GM18858 (cell line): ENCODE data around the gene FBXW12.

ENCODE experiments used
- ATAC-seq: cut with Tn5 transposase; IDR thresholded peaks from one replicate; pipeline ENCODE4 v1.9.1; 2021; ENCODE audit not compliant: unreplicated experiment

Gene FBXW12

DNA sequence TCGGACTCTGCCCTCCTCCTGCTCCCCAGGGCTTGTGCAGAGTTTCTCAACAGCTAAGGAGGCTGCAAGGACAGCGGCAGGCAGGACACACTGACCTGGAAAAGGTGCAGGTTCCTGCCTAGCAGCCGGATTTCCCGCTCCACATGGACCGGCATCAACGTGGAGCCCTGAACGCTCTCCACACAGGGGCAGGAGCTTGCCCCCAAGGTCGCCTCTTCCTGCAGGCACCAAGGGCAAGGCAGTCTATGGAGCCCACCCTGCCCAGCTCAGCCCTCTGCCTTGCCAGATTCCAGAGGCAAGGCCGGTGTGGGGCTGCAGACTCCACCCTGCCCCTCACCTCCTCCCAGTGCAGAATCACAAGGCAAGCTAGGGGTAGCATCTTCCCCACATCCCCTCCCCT lies 47.1 kb downstream of the FBXW12 start:
- ATAC-seq, result no peak

GRCh38 chr3:48419597-48419996 lies 47.6 kb downstream of the FBXW12 start:
- no peak for ATAC-seq

DNA sequence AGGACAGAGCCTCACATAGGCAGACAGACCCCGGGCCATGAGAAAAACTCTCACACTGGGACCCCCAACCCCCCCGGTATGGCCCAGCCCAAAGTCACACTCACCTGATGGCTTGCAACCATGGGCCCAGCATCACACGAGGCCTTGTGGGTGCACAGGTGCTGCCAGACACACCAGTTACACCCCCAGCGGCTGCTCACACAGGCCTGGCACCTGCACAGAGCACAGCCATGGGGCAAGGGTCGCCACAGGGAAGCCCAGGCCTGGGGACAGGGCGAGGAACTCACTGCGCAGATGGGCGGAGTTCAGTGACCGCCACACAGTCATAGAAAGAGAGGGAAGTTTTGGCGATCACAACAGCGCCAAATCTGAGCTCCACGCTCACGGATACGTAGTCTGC lies 48.5 kb downstream of the FBXW12 start:
- no peak for ATAC-seq

- ATAC-seq, result no peak
Measured at GRCh38 chr3:48422272-48422671, 50.3 kb downstream of the FBXW12 start.

GRCh38 chr3:48422681-48423080 lies 50.7 kb downstream of the FBXW12 start:
- ATAC-seq, result no peak

GRCh38 chr3:48423241-48423882 lies 51.3 kb downstream of the FBXW12 start:
- no peak for ATAC-seq

- ATAC-seq, result no peak
Measured at GRCh38 chr3:48423883-48424695, 52.1 kb downstream of the FBXW12 start.

- ATAC-seq, result no peak
Measured at GRCh38 chr3:48425281-48425812, 53.3 kb downstream of the FBXW12 start.

DNA sequence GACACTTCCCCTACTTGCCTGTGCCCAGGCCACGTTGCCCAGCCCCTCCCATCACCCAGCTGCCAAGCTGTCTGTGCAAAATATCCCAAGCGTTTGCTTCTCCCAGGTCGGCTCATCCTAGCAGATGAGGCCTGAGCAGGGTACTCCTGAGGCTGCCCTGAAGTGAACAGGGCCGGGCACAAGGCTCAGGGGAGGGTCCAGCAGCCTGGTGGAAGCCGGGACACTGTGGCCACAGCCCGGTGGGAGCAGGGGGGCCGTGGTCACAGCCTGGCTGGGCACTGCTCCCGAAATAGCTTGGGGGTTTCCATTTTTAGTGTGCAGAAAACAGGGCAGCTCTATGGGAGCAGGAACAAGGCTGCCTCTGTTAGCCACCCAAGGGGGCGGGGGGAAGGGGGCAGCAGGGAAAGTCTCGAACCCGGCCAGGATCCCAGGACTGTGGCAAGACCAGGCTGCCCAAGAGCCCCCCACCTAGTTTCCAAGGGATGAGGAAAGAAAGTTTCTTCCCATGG lies 54.4 kb downstream of the FBXW12 start:
- no peak for ATAC-seq

DNA sequence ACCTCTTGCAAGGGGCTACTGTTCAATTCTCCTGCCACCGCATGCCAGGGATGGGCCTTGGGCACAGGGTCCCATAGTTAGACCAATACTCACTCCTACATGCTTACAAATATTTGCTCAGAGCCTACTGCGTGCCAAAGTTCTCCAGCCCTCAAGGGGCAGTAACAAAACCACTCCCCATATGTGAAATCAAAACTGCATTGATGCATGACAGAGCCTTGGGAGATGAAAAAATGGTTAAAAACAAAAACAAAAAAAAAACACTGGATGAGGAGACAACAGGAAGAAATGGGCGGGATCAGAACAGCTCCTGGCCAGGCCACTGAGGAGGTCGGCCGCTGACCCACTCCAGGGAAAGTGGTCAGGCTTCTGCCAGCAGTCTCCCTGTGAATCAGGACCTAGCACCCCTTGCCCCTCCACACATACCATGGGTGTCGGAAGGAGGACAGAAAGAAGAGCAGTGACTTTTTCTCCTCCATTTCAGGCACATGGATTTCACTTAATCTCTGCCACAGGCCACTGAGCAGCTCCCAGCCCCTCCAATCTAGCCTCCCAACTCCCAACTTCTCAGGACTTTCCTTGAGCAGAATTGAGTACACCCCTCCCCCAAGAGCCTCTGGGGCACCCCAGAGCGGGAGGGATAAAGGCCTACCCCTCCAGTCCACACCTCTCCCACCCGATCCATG lies 55.1 kb downstream of the FBXW12 start:
- ATAC-seq, result no peak

DNA sequence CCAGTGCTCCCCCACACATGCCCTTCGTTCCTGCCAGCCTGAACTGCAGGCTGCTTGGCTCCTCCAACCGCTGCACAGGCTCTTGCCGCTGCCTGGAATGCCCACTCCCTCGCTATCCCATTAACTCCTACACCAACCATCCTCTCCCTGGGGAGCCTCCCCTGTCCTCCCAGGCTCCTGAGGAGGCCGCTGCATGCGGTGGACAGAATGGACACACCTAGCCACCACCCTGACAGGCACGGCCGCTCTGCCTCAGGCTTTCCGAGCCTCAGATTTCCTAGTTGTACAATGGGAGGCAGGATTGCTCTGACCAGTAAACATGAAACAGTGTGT lies 55.6 kb downstream of the FBXW12 start:
- no peak for ATAC-seq

DNA sequence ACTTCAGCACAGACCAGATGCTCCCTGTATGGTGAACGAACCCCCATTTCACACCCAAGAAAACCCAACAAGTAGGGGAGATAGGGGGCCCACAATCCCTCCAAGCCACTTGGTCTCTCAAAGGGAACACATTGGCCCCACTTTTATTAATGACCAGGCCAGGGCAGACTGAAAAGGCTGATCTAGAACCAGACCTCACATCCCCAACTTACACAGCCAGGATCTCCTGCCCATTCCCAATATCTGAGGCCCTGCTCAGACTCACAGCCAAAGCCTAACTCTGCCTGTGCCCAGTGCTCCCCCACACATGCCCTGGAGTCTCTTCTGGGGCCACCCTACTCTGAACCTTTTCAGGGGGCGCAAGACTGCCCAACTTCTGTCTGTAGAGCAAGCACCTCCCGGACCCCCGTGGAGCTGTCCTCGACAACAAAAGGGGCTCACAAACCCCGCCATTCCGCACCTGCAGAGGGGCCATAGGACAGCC lies 56.1 kb downstream of the FBXW12 start:
- ATAC-seq, result no peak

DNA sequence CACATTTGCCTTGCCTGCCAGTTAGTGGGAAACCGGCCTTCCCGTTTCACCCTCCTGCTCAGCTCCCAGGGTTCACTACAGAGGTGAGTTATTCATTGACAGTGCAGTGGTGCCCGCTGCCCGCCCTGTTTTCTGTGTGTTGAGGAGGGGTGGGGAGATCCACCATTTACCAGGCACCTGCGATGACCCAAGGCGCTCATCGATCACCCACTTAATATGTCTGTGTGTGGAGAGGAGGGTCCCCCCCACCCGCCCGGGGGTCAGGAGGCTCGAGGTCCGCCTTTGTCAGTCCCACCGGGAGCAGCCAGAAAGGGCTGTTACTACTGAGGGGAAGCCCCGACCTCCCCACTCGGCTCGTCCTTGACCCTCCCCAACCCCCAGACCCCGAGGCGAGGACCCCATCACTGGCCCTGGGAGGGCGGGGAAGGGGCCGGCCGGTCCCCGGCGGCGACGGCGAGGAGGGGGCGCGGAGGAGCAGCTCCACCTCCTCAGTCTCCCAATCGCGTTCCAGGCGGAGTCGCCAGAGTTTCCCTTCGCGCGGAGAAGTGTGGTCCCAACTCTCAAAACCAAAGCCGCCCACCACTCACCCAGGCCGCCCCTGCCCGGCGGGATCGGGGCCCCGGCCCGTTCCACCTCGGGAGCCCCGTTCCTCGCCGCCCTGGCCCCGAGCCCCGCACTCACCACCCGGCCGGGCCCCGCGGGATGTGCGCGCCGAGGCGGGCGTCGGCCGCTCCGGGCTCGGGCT lies 56.7 kb downstream of the FBXW12 start:
- ATAC-seq, result no peak

GRCh38 chr3:48429317-48429959 lies 57.4 kb downstream of the FBXW12 start:
- no peak for ATAC-seq

GRCh38 chr3:48429960-48430707 lies 58.1 kb downstream of the FBXW12 start, which contains the start of gene PLXNB1:
Gene PLXNB1 (minus strand): TSS chr3:48430086. CDS start chr3:48424611, 5,475 bp downstream.
- no peak for ATAC-seq

DNA sequence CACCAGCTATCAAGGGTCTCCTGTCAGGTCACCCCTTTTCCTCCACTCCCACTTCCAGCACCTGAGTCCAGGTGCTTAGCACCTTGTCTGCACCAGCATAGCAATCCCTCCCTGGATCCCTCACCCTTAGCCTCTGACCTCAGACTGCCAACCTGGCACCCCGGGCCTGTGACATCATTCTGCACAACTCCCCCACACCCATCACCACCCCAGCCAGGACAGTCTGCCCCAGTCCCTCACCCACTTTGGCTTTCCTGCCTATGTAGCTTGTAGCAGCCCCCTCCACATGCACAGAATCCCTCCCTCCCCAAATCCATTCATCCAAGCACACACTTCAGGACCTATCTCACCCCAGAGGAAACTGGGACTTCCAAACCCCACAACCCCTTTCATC lies 58.7 kb downstream of the FBXW12 start:
- ATAC-seq, result no peak

- ATAC-seq, result no peak
Measured at GRCh38 chr3:48431224-48432029, 59.4 kb downstream of the FBXW12 start.
